Fibroblast of lung (primary cell): ENCODE results near the gene KLHL6.

Experiments used
- EZH2 ChIP-seq: IDR thresholded peaks from 2 replicates; pipeline ENCODE4 v1.5.1; 2012; ENCODE audit warnings: low read length, control low read depth, mild to moderate bottlenecking; ENCODE audit errors: missing control alignments
- TF ChIP-seq, protein P1 (sequence below), 2 donors: IDR thresholded peaks in 1 of 2; conservative IDR thresholded peaks in 1 of 2; 1 replicate in 1 of 2; 2 replicates in 1 of 2; pipeline ENCODE4 v1.5.1; 2011 to 2012; ENCODE audit warnings: low read length in 2 of 2, control low read depth in 1 of 2, inconsistent platforms in 1 of 2, low read depth in 1 of 2, mild to moderate bottlenecking in 1 of 2

DNA sequence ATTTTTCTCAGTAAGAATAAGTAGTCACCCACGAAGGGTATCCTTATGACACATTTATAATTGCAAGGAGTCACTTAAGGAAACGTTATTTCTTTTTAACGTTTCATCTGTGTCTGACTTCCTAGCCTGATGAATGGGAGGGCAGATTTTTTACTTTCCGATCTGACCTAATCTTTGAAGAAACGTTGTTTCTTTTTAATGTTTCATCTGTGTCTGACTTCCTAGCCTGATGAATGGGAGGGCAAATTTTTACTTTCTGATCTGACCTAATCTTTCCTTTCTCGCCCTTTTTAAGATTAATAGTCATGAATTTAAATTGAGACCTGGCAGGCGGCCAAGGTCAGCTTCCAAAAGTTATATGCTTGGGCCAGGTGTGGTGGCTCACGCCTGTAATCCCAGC, 3.0 kb upstream of the KLHL6 start:
- TF ChIP-seq, protein P1, sequence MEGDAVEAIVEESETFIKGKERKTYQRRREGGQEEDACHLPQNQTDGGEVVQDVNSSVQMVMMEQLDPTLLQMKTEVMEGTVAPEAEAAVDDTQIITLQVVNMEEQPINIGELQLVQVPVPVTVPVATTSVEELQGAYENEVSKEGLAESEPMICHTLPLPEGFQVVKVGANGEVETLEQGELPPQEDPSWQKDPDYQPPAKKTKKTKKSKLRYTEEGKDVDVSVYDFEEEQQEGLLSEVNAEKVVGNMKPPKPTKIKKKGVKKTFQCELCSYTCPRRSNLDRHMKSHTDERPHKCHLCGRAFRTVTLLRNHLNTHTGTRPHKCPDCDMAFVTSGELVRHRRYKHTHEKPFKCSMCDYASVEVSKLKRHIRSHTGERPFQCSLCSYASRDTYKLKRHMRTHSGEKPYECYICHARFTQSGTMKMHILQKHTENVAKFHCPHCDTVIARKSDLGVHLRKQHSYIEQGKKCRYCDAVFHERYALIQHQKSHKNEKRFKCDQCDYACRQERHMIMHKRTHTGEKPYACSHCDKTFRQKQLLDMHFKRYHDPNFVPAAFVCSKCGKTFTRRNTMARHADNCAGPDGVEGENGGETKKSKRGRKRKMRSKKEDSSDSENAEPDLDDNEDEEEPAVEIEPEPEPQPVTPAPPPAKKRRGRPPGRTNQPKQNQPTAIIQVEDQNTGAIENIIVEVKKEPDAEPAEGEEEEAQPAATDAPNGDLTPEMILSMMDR (conservative IDR thresholded peaks at IDR 0.05 in 1 of 2, IDR thresholded peaks at IDR 0.05 in 1 of 2; ENCODE audit: low read depth in 1 of 2, low read length in 2 of 2) = no peak
- no peak for TF ChIP-seq EZH2
